Measurements from ENCODE around the gene CCDC154. TPM values are rescaled to one million over a fixed set of nuclear protein-coding genes. Genes with fewer than 3 reads are reported as not detected.
"Not testable (repeated sequence)": the region's sequence is repeated elsewhere in the genome, so short reads cannot be mapped to it uniquely, and the experiment has no call there.

The CCDC154 gene
- total RNA-seq, 1 experiment from 2014 or later = not detected

GRCh38 chr16:1469141-1469540 is 24.8 kb upstream of the CCDC154 start:
- H3K9ac ChIP-seq (ENCODE audit: low read length) = not testable (repeated sequence)

DNA sequence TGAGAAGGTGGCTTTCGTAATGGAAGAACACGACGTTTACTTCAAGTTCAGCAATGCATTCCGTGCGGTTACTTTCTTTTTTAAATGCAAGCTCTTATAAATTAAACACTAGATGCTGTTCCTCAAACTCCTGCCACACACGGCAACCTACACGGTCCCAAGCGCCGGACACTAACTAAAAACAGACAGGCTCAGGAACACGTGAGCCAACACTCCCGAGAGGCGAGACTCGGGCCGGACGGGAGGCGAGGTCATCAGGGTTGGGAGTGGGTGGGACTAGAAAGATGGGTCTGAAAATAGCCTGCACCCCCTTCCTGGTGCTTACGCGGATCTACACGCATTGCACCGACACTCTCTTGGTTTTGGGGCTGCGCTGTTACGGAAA is 24.1 kb upstream of the CCDC154 start:
- H3K27me3 ChIP-seq (ENCODE audit: low read length) = no peaks in the 10 kb centered on the region
- no peak overlapping the region for H3K4me3 ChIP-seq (ENCODE audit: low read length)
- H3K4me1 ChIP-seq (ENCODE audit: low read length) = no peaks in the 10 kb centered on the region
- no peaks in the 10 kb centered on the region for H3K9me3 ChIP-seq (ENCODE audit: low read length)
- H3K36me3 ChIP-seq (ENCODE audit: insufficient read depth, low read length) = no peaks in the 10 kb centered on the region
- no peaks in the 10 kb centered on the region for H3K9me2 ChIP-seq (replicated peaks; ENCODE audit: insufficient read depth, low read length)
- no peak overlapping the region for H3K9ac ChIP-seq (ENCODE audit: low read length)
- no peaks in the 10 kb centered on the region for H3K79me2 ChIP-seq (ENCODE audit: low read length)
- H3K27ac ChIP-seq (ENCODE audit: low read length) = no peak overlapping the region
- H4K20me1 ChIP-seq (ENCODE audit: insufficient read depth, low read depth, low read length) = no peaks in the 10 kb centered on the region
- no peak overlapping the region for H3K4me2 ChIP-seq (ENCODE audit: low read depth, low read length, poor library complexity, severe bottlenecking)
- no peak overlapping the region for H2AFZ ChIP-seq (ENCODE audit: low read length)
- no peak for DNase-seq

More at GRCh38 chr16:1469141-1469540, 24.8 kb upstream of the CCDC154 start:
- not testable (repeated sequence) for H3K27ac ChIP-seq (ENCODE audit: low read length); H3K4me2 ChIP-seq (ENCODE audit: low read depth, low read length, poor library complexity, severe bottlenecking); H3K36me3 ChIP-seq (ENCODE audit: insufficient read depth, low read length); DNase-seq; H3K4me1 ChIP-seq (ENCODE audit: low read length); H3K9me2 ChIP-seq (replicated peaks; ENCODE audit: insufficient read depth, low read length); H3K4me3 ChIP-seq (ENCODE audit: low read length); H3K9me3 ChIP-seq (ENCODE audit: low read length); H3K79me2 ChIP-seq (ENCODE audit: low read length); H3K27me3 ChIP-seq (ENCODE audit: low read length); H4K20me1 ChIP-seq (ENCODE audit: insufficient read depth, low read depth, low read length); H2AFZ ChIP-seq (ENCODE audit: low read length)

GRCh38 chr16:1466968-1467521 is 22.7 kb upstream of the CCDC154 start:
- no peaks in the 10 kb centered on the region for H3K4me1 ChIP-seq (ENCODE audit: low read length)
- no peaks in the 10 kb centered on the region for H3K9me2 ChIP-seq (replicated peaks; ENCODE audit: insufficient read depth, low read length)
- no peaks in the 10 kb centered on the region for H3K27me3 ChIP-seq (ENCODE audit: low read length)
- no peak overlapping the region for H3K4me3 ChIP-seq (ENCODE audit: low read length)
- H3K79me2 ChIP-seq (ENCODE audit: low read length) = no peaks in the 10 kb centered on the region
- H3K36me3 ChIP-seq (ENCODE audit: insufficient read depth, low read length) = no peaks in the 10 kb centered on the region
- no peak overlapping the region for H3K4me2 ChIP-seq (ENCODE audit: low read depth, low read length, poor library complexity, severe bottlenecking)
- DNase-seq = no peak
- H3K27ac ChIP-seq (ENCODE audit: low read length) = no peak overlapping the region
- H2AFZ ChIP-seq (ENCODE audit: low read length) = no peak overlapping the region
- no peaks in the 10 kb centered on the region for H3K9me3 ChIP-seq (ENCODE audit: low read length)
- H4K20me1 ChIP-seq (ENCODE audit: insufficient read depth, low read depth, low read length) = no peaks in the 10 kb centered on the region
- no peak overlapping the region for H3K9ac ChIP-seq (ENCODE audit: low read length)

GRCh38 chr16:1466054-1466453 is 21.7 kb upstream of the CCDC154 start:
- Histone ChIP-seq H3K36me3 (ENCODE audit: insufficient read depth, low read length) (no peaks in the 10 kb centered on the region), H3K27me3 (ENCODE audit: low read length) (no peaks in the 10 kb centered on the region), H4K20me1 (ENCODE audit: insufficient read depth, low read depth, low read length) (no peaks in the 10 kb centered on the region), H3K4me3 (ENCODE audit: low read length) (no peak overlapping the region), H3K9ac (ENCODE audit: low read length) (no peak overlapping the region), H3K79me2 (ENCODE audit: low read length) (no peaks in the 10 kb centered on the region), H2AFZ (ENCODE audit: low read length) (no peak overlapping the region), H3K9me2 (replicated peaks; ENCODE audit: insufficient read depth, low read length) (no peaks in the 10 kb centered on the region), H3K9me3 (ENCODE audit: low read length) (no peaks in the 10 kb centered on the region), H3K4me2 (ENCODE audit: low read depth, low read length, poor library complexity, severe bottlenecking) (no peak overlapping the region), H3K4me1 (ENCODE audit: low read length) (no peaks in the 10 kb centered on the region), H3K27ac (ENCODE audit: low read length) (no peak overlapping the region)
- no peak for DNase-seq

DNA sequence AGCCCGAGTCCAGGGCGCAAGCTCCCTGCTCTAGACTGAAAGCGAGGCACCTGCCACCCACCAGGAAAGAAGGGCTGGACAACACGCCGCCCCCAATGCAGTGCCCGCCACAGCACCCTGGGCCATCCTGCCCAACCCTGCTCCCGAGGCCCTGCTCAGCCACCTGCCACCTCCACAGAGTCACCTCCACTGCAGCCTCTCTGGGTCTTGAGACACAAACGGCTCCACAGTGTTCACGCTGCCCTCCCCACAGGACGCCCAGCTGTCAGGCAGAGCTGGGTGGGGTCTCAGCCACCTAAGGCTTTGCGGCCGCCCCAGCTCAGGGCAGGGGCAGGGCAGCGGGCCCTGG is 21.2 kb upstream of the CCDC154 start:
- H3K36me3 ChIP-seq (ENCODE audit: insufficient read depth, low read length) = no peaks in the 10 kb centered on the region
- no peak overlapping the region for H3K27ac ChIP-seq (ENCODE audit: low read length)
- no peaks in the 10 kb centered on the region for H3K4me1 ChIP-seq (ENCODE audit: low read length)
- H2AFZ ChIP-seq (ENCODE audit: low read length) = no peak overlapping the region
- no peaks in the 10 kb centered on the region for H3K9me3 ChIP-seq (ENCODE audit: low read length)
- H3K27me3 ChIP-seq (ENCODE audit: low read length) = no peaks in the 10 kb centered on the region
- H3K79me2 ChIP-seq (ENCODE audit: low read length) = no peaks in the 10 kb centered on the region
- H3K4me2 ChIP-seq (ENCODE audit: low read depth, low read length, poor library complexity, severe bottlenecking) = no peak overlapping the region
- no peaks in the 10 kb centered on the region for H4K20me1 ChIP-seq (ENCODE audit: insufficient read depth, low read depth, low read length)
- H3K4me3 ChIP-seq (ENCODE audit: low read length) = no peak overlapping the region
- no peak for DNase-seq
- H3K9me2 ChIP-seq (replicated peaks; ENCODE audit: insufficient read depth, low read length) = no peaks in the 10 kb centered on the region
- H3K9ac ChIP-seq (ENCODE audit: low read length) = no peak overlapping the region

GRCh38 chr16:1464894-1465566 is 20.7 kb upstream of the CCDC154 start:
- Histone ChIP-seq H3K9me3 (ENCODE audit: low read length) (no peaks in the 10 kb centered on the region), H3K9ac (ENCODE audit: low read length) (no peak overlapping the region), H3K27me3 (ENCODE audit: low read length) (no peaks in the 10 kb centered on the region), H3K4me1 (ENCODE audit: low read length) (no peaks in the 10 kb centered on the region), H2AFZ (ENCODE audit: low read length) (no peak overlapping the region), H3K9me2 (replicated peaks; ENCODE audit: insufficient read depth, low read length) (no peaks in the 10 kb centered on the region), H4K20me1 (ENCODE audit: insufficient read depth, low read depth, low read length) (no peaks in the 10 kb centered on the region), H3K27ac (ENCODE audit: low read length) (no peak overlapping the region), H3K4me2 (ENCODE audit: low read depth, low read length, poor library complexity, severe bottlenecking) (no peak overlapping the region), H3K79me2 (ENCODE audit: low read length) (no peaks in the 10 kb centered on the region), H3K36me3 (ENCODE audit: insufficient read depth, low read length) (no peaks in the 10 kb centered on the region), H3K4me3 (ENCODE audit: low read length) (no peak overlapping the region)
- no peak for DNase-seq

- Histone ChIP-seq H3K4me3 (ENCODE audit: low read length) (no peak overlapping the region), H2AFZ (ENCODE audit: low read length) (no peak overlapping the region), H3K4me1 (ENCODE audit: low read length) (no peaks in the 10 kb centered on the region), H3K79me2 (ENCODE audit: low read length) (no peaks in the 10 kb centered on the region), H3K27ac (ENCODE audit: low read length) (no peak overlapping the region), H3K27me3 (ENCODE audit: low read length) (no peaks in the 10 kb centered on the region), H3K4me2 (ENCODE audit: low read depth, low read length, poor library complexity, severe bottlenecking) (no peak overlapping the region), H4K20me1 (ENCODE audit: insufficient read depth, low read depth, low read length) (no peaks in the 10 kb centered on the region), H3K36me3 (ENCODE audit: insufficient read depth, low read length) (no peaks in the 10 kb centered on the region), H3K9ac (ENCODE audit: low read length) (no peak overlapping the region), H3K9me2 (replicated peaks; ENCODE audit: insufficient read depth, low read length) (no peaks in the 10 kb centered on the region), H3K9me3 (ENCODE audit: low read length) (no peaks in the 10 kb centered on the region)
- no peak for DNase-seq
Measured at GRCh38 chr16:1464196-1464893, 20.0 kb upstream of the CCDC154 start.

DNA sequence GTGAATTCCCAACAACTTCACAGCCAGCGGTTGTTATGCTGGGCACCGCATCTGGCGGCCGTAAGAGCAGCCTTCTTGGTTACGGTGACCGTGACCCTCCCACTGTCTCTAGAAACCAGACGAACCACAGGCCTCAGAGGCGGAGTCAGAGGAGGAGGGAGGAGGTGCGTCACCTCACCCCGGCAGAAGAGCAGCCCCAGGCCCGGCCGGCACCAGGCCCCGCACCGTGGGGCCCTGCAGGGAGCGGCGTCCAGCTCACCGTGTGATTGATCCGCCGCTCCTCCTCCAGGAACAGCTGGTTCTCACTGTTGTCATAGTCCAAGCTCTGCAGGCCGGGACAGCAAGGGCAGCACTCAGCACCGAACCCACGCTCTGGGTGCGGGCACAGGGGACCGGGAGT is 16.8 kb upstream of the CCDC154 start:
- no peaks in the 10 kb centered on the region for H3K4me1 ChIP-seq (ENCODE audit: low read length)
- no peak overlapping the region for H3K4me3 ChIP-seq (ENCODE audit: low read length)
- H3K9me2 ChIP-seq (replicated peaks; ENCODE audit: insufficient read depth, low read length) = no peaks in the 10 kb centered on the region
- no peaks in the 10 kb centered on the region for H3K79me2 ChIP-seq (ENCODE audit: low read length)
- no peak overlapping the region for H3K27ac ChIP-seq (ENCODE audit: low read length)
- no peak overlapping the region for H2AFZ ChIP-seq (ENCODE audit: low read length)
- no peak overlapping the region for H3K9ac ChIP-seq (ENCODE audit: low read length)
- H3K4me2 ChIP-seq (ENCODE audit: low read depth, low read length, poor library complexity, severe bottlenecking) = no peak overlapping the region
- no peaks in the 10 kb centered on the region for H3K27me3 ChIP-seq (ENCODE audit: low read length)
- H4K20me1 ChIP-seq (ENCODE audit: insufficient read depth, low read depth, low read length) = no peaks in the 10 kb centered on the region
- H3K36me3 ChIP-seq (ENCODE audit: insufficient read depth, low read length) = no peaks in the 10 kb centered on the region
- no peaks in the 10 kb centered on the region for H3K9me3 ChIP-seq (ENCODE audit: low read length)
- DNase-seq = no peak

All from Karpas-422 (cell line).